OCI-LY7 (cell line): Measurements from ENCODE around the gene PLXDC2.

Experiments
- CTCF ChIP-seq: fragments of 200-600 bp; sonication (generic); conservative IDR thresholded peaks from 2 replicates; pipeline ENCODE4 v1.5.1; 2014; ENCODE audit warnings: mild to moderate bottlenecking, antibody characterized with exemption, low read length, moderate library complexity, mixed read lengths
- EZH2phosphoT487 ChIP-seq: fragments of 200-600 bp; sonication (generic); IDR thresholded peaks from 2 replicates; pipeline ENCODE4 v1.6.1; 2018; ENCODE audit warnings: low read depth, borderline replicate concordance, mild to moderate bottlenecking, mixed run types, antibody characterized with exemption, low read length, moderate library complexity, mixed read lengths

DNA sequence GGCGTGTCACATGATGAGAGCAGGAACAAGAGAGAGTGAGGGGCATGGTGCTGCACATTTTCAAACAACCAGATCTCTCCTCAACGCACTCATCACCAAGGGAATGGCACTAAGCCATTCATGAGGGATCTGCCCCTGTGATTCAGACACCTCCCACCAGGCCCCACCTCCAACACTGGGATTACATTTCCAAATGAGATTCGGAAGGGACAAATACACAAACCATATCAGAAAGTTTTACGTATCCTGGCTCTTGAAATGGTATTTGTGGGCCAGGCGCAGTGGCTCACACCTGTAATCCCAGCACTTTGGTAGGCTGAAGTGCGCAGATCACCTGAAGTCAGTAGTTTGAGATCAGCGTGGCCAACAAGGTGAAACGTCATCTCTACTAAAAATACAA is 189.4 kb downstream of the PLXDC2 start:
- TF ChIP-seq CTCF, result no peak
- TF ChIP-seq EZH2phosphoT487, result no peak
